Measurements from ENCODE around the gene DEPDC5. TPM values are rescaled to one million over a fixed set of nuclear protein-coding genes. Genes with fewer than 3 reads are reported as not detected.

DEPDC5 gene
- total and polyA plus RNA-seq, 10 of the 15 experiments (the other 5 are each of a cell fraction or from before 2014, with no cell fraction given), result 3.0 to 38.9 (median 22.8) TPM

DNA sequence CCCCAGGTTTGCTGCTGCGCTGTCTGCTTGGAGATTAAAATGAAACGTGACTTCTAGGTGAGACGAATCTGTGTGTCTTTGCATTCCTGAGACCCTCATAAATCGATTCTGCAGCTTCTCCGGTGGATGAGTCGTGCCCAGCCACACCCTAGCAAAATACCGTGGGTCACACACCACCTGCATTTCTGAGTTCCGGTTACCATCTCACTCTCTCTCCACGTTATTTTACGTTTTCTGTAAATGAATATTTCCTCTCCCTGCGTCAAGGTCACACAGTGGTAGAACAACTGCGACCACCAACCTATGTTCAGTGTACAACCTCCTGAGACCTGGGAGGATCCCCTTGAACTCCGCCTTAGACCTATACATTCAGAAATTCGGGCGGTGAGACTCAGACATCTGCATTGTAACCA lies 191.6 kb downstream of the DEPDC5 start (continued):
- TF ChIP-seq, protein P1, sequence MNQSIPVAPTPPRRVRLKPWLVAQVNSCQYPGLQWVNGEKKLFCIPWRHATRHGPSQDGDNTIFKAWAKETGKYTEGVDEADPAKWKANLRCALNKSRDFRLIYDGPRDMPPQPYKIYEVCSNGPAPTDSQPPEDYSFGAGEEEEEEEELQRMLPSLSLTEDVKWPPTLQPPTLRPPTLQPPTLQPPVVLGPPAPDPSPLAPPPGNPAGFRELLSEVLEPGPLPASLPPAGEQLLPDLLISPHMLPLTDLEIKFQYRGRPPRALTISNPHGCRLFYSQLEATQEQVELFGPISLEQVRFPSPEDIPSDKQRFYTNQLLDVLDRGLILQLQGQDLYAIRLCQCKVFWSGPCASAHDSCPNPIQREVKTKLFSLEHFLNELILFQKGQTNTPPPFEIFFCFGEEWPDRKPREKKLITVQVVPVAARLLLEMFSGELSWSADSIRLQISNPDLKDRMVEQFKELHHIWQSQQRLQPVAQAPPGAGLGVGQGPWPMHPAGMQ (IDR thresholded peaks at IDR 0.05; ENCODE audit: borderline replicate concordance), result no peak
- TF ChIP-seq SMAD5 (IDR thresholded peaks at IDR 0.05; ENCODE audit: low read depth), result no peak
- no peak for TF ChIP-seq YBX1 (IDR thresholded peaks at IDR 0.05)
- TF ChIP-seq NBN (IDR thresholded peaks at IDR 0.05), result no peak

DNA sequence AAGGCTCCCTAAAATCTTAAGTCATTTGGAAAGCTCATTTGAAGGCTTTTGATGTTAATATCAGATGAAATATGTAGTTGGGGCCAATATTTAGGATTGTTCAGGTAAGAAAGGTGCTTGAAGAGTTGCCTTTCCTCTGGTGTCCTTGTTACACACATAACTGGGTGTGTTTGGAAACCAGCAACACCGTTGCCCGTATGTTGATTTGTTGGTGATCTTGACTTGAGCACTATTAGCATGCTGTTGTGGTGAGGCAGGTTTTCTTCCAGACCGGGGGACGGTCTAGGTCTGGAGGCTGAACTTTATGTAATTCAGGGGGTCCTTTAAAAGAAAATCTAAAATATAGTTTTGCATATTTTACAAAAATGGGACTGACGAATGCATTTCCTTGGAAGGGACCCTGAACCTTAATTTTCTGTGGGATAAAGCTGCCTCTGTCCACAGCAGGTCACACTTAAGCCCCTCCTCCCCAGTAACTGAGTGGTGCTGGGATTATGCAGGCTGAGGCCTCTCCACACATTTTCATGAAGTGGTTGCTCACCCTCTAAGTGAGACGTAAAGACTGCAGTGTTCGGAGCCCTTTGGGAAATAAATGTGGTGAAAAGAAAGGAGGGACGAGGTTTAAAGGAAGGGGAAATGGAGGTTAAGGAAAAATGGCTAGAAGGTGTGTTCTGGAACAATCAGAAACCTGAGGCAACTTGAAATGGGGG lies 192.3 kb downstream of the DEPDC5 start:
- 22% methylated on average over 8 of the region's 8 CpGs for WGBS (ENCODE audit: insufficient coverage, insufficient replicate concordance, low lambda C conversion rate, missing lambda C conversion rate)
- Histone ChIP-seq H3K79me2 (ENCODE audit: control insufficient read depth, insufficient read depth, low read length) (peaks cover 53% of the 10 kb centered on the region), H2AFZ (ENCODE audit: control insufficient read depth, low read depth, low read length) (no peak overlapping the region), H3K4me1 (ENCODE audit: control insufficient read depth, insufficient read depth, low read length) (peaks cover 13% of the 10 kb centered on the region), H3K9ac (ENCODE audit: control insufficient read depth, insufficient read depth, low read length) (peak overlapping the region; percentile 91), H3K4me2 (ENCODE audit: control insufficient read depth, insufficient read depth) (peak overlapping the region; percentile 75), H3K27ac (ENCODE audit: control insufficient read depth, insufficient read depth) (peak overlapping the region; percentile 83), H3K9me3 (replicated peaks; ENCODE audit: control insufficient read depth, insufficient read depth, low read length) (no peaks in the 10 kb centered on the region), H3K36me3 (ENCODE audit: control insufficient read depth in 2 of 2, insufficient read depth in 2 of 2, low read length in 1 of 2) (peaks cover 0 to 8% of the 10 kb centered on the region in 2 experiments), H3K27me3 (replicated peaks in 1 of 2; ENCODE audit: control insufficient read depth in 2 of 2, insufficient read depth in 2 of 2, low read length in 1 of 2) (no peaks in the 10 kb centered on the region), H4K20me1 (ENCODE audit: control insufficient read depth, insufficient read depth) (0 out of 2 replicates have a peak, but pooled peaks cover 3% of the 10 kb centered on the region), H3K4me3 (peak overlapping the region; percentile 100)
- in situ Hi-C loops (cut with MboI), result loop anchor here (5.0 kb wide), 1 partner anchor 284 kb away; the partner anchor contains the start of gene PISD
- intact Hi-C loops (cut with micrococcal nuclease; ENCODE audit: unreplicated experiment), result loop anchor here (2.0 kb wide), 2 partner anchors 191 to 281 kb away; partner anchors contain the start of gene DEPDC5
- ChIA-PET CTCF (interaction anchor here (0.8 to 7.1 kb wide), 16 partner anchors 9 to 289 kb away, joined by 3 to 140 read pairs (median 4); partner anchors contain the start of gene PISD), POLR2A (interaction anchor here (0.9 to 1.5 kb wide), 5 partner anchors 9 to 280 kb away, joined by 3 to 6 read pairs (median 3); no protein-coding TSS in a partner anchor), SMC1A (ENCODE audit: uncharacterized antibody, unreplicated experiment) (interaction anchor here (0.7 to 10.0 kb wide), 9 partner anchors 9 to 466 kb away, joined by 3 to 99 read pairs (median 3); partner anchors contain the start of genes PISD and RTCB), RAD21 (ENCODE audit: unreplicated experiment) (interaction anchor here (0.7 to 4.0 kb wide), 6 partner anchors 14 to 281 kb away, joined by 3 to 29 read pairs (median 4); partner anchors contain the start of gene DEPDC5)
- TSS peak; percentile 67 for BruUV-seq (replicated peaks)
- FAIRE-seq, result no peak
- DNase-seq (ENCODE audit: low read depth, low spot score), result no peak
- ATAC-seq, result 0 out of 3 replicates have a peak, but pooled peaks have one; percentile 8
- TF ChIP-seq EED (IDR thresholded peaks at IDR 0.05; ENCODE audit: low read depth), result no peak
- TF ChIP-seq SMC3 (IDR thresholded peaks at IDR 0.05; ENCODE audit: borderline replicate concordance, low read length), result no peak
- no peak for TF ChIP-seq MEF2B (IDR thresholded peaks at IDR 0.05; ENCODE audit: partially characterized antibody, poor library complexity, severe bottlenecking)
- TF ChIP-seq, protein P2, sequence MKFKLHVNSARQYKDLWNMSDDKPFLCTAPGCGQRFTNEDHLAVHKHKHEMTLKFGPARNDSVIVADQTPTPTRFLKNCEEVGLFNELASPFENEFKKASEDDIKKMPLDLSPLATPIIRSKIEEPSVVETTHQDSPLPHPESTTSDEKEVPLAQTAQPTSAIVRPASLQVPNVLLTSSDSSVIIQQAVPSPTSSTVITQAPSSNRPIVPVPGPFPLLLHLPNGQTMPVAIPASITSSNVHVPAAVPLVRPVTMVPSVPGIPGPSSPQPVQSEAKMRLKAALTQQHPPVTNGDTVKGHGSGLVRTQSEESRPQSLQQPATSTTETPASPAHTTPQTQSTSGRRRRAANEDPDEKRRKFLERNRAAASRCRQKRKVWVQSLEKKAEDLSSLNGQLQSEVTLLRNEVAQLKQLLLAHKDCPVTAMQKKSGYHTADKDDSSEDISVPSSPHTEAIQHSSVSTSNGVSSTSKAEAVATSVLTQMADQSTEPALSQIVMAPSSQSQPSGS (IDR thresholded peaks at IDR 0.05; ENCODE audit: low read length), result no peak
- TF ChIP-seq, protein P3, sequence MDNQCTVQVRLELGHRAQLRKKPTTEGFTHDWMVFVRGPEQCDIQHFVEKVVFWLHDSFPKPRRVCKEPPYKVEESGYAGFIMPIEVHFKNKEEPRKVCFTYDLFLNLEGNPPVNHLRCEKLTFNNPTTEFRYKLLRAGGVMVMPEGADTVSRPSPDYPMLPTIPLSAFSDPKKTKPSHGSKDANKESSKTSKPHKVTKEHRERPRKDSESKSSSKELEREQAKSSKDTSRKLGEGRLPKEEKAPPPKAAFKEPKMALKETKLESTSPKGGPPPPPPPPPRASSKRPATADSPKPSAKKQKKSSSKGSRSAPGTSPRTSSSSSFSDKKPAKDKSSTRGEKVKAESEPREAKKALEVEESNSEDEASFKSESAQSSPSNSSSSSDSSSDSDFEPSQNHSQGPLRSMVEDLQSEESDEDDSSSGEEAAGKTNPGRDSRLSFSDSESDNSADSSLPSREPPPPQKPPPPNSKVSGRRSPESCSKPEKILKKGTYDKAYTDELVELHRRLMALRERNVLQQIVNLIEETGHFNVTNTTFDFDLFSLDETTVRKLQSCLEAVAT (IDR thresholded peaks at IDR 0.05), result no peak
- TF ChIP-seq CBX5 (IDR thresholded peaks at IDR 0.05; ENCODE audit: low read depth), result no peak
- no peak for TF ChIP-seq LARP7 (IDR thresholded peaks at IDR 0.05)
- no peak for TF ChIP-seq IKZF1 (conservative IDR thresholded peaks at IDR 0.05)
- no peak for TF ChIP-seq EP300 (IDR thresholded peaks at IDR 0.05; ENCODE audit: borderline replicate concordance in 1 of 2, control insufficient read depth in 1 of 2, low read depth in 2 of 2, low read length in 2 of 2)
- no peak for TF ChIP-seq BACH1 (IDR thresholded peaks at IDR 0.05; ENCODE audit: borderline replicate concordance)
- TF ChIP-seq ZNF24 (IDR thresholded peaks at IDR 0.05), result no peak
